B cell (primary cell): Measurements from ENCODE around the gene TUBB2A. TPM values are rescaled to one million over a fixed set of nuclear protein-coding genes. Genes with fewer than 3 reads are reported as not detected.
"Not testable (repeated sequence)": the region's sequence is repeated elsewhere in the genome, so short reads cannot be mapped to it uniquely, and the experiment has no call there.

Source experiments
- ATAC-seq: fragments of 200-7000 bp; cut with Tn5 transposase; one replicate; pipeline ENCODE4 v1.10.0; 2021; ENCODE audit warnings: low read depth, mild to moderate bottlenecking, moderate number of reproducible peaks, moderate library complexity
- CTCF ChIA-PET: fragments of 350-600 bp; sonication (Branson Sonifier 250); formaldehyde crosslinking; loops from one replicate; lab custom pipeline; 2021; ENCODE audit warnings: antibody characterized with exemption, inconsistent platforms; lab: Charles Lee
- POLR2A ChIA-PET: fragments of 350-600 bp; sonication (Branson Sonifier 250); formaldehyde crosslinking; loops from one replicate; lab custom pipeline; 2021; ENCODE audit warnings: antibody characterized with exemption; lab: Charles Lee
- DNase-seq: peaks from one replicate; pipeline ENCODE4 v3.0.0; 2013
- H2AFZ ChIP-seq: 2 replicates; pipeline ENCODE4 v1.6.1; 2012; ENCODE audit warnings: mild to moderate bottlenecking, low read depth, low read length; ENCODE audit not compliant: insufficient read depth, poor library complexity, severe bottlenecking
- H3K27ac ChIP-seq, 2 donors: 1 replicate in 1 of 2; 2 replicates in 1 of 2; pipeline ENCODE4 v1.5.1; 2012 to 2013; ENCODE audit warnings: low read length in 2 of 2, mild to moderate bottlenecking in 2 of 2, moderate library complexity in 1 of 2
- H3K27me3 ChIP-seq, 4 experiments: fragments of 200-600 bp in 1 of 4; sonication (generic) in 1 of 4; replicated peaks in 1 of 4; 1 replicate in 2 of 4; 2 replicates in 2 of 4; pipeline versions ENCODE4 v1.6.1 to v1.7.0; 2013 to 2016; ENCODE audit warnings: low read length in 3 of 4, mild to moderate bottlenecking in 2 of 4, mixed read lengths in 1 of 4, moderate library complexity in 1 of 4; ENCODE audit not compliant: insufficient read depth in 4 of 4, control insufficient read depth in 3 of 4; ENCODE audit errors: control extremely low read depth in 1 of 4
- H3K36me3 ChIP-seq, 2 experiments: replicated peaks in 1 of 2; 1 replicate in 1 of 2; 2 replicates in 1 of 2; pipeline versions ENCODE4 v1.6.1 to v1.7.1; 2013; ENCODE audit warnings: low read length in 1 of 2; ENCODE audit not compliant: insufficient read depth in 2 of 2, control insufficient read depth in 1 of 2; ENCODE audit errors: control extremely low read depth in 1 of 2, extremely low read depth in 1 of 2
- H3K4me1 ChIP-seq, 2 donors: fragments of 200-600 bp in 1 of 2; sonication (generic) in 1 of 2; 1 replicate in 1 of 2; 2 replicates in 1 of 2; pipeline versions ENCODE4 v1.5.1 to v1.6.1; 2013 to 2017; ENCODE audit warnings: low read length in 2 of 2; ENCODE audit not compliant: control insufficient read depth in 2 of 2, insufficient read depth in 2 of 2
- H3K4me2 ChIP-seq: replicated peaks from 2 replicates; pipeline ENCODE3; 2012; ENCODE audit warnings: mild to moderate bottlenecking, low read depth, low read length; ENCODE audit not compliant: poor library complexity, severe bottlenecking
- H3K4me3 ChIP-seq, 5 experiments: fragments of 200-600 bp in 1 of 5; sonication (generic) in 1 of 5; 1 replicate in 3 of 5; 2 replicates in 2 of 5; pipeline versions ENCODE4 v1.5.1 to v1.7.0; 2011 to 2016; ENCODE audit warnings: low read length in 4 of 5, mild to moderate bottlenecking in 4 of 5, low read depth in 2 of 5, control low read depth in 1 of 5, moderate library complexity in 1 of 5; ENCODE audit not compliant: insufficient read depth in 1 of 5; ENCODE audit errors: control extremely low read depth in 1 of 5, extremely low read depth in 1 of 5
- H3K79me2 ChIP-seq: fragments of 200-600 bp; sonication (generic); one replicate; pipeline ENCODE4 v1.6.0; 2016; ENCODE audit warnings: low read length; ENCODE audit not compliant: control insufficient read depth, insufficient read depth
- H3K9ac ChIP-seq: fragments of 200-600 bp; sonication (generic); 2 replicates; pipeline ENCODE4 v1.6.1; 2017; ENCODE audit warnings: mild to moderate bottlenecking, low read length, moderate library complexity
- H3K9me3 ChIP-seq, 3 donors: one replicate each; pipeline versions ENCODE4 v1.6.1 to v1.7.1; 2013; ENCODE audit warnings: low read length in 2 of 3; ENCODE audit not compliant: control insufficient read depth in 2 of 3, insufficient read depth in 1 of 3; ENCODE audit errors: control extremely low read depth in 1 of 3
- H4K20me1 ChIP-seq: 2 replicates; pipeline ENCODE4 v1.6.0; 2012; ENCODE audit warnings: mild to moderate bottlenecking, low read length; ENCODE audit not compliant: insufficient read depth, control insufficient read depth, poor library complexity, severe bottlenecking
- H3K27ac Mint-ChIP-seq: one replicate; pipeline ENCODE4 v1.8.0; 2021; ENCODE audit warnings: mixed read lengths
- H3K27me3 Mint-ChIP-seq: one replicate; pipeline ENCODE4 v1.8.0; 2021; ENCODE audit warnings: mixed read lengths
- H3K4me1 Mint-ChIP-seq: one replicate; pipeline ENCODE4 v1.8.0; 2021; ENCODE audit warnings: mixed read lengths
- H3K4me3 Mint-ChIP-seq: one replicate; pipeline ENCODE4 v1.8.0; 2021; ENCODE audit warnings: mixed read lengths
- H3K9me3 Mint-ChIP-seq: one replicate; pipeline ENCODE4 v1.8.0; 2022; ENCODE audit warnings: mixed read lengths; ENCODE audit not compliant: insufficient read depth
- CTCF ChIP-seq: fragments of 200-600 bp; IDR thresholded peaks from one replicate; pipeline ENCODE4 v1.8.0; 2022; ENCODE audit warnings: antibody characterized with exemption, mild to moderate bottlenecking
- EZH2 ChIP-seq: IDR thresholded peaks from 2 replicates; pipeline ENCODE4 v1.6.1; 2012; ENCODE audit warnings: borderline replicate concordance, low read depth, mild to moderate bottlenecking, moderate library complexity, low read length; ENCODE audit not compliant: insufficient read depth, poor library complexity, severe bottlenecking
- WGBS: methylation state at CpG from one replicate; pipeline ENCODE4 v1.1.5; 2013; ENCODE audit warnings: missing lambda C conversion rate; ENCODE audit not compliant: insufficient coverage; 5-methylcytosine and 5-hydroxymethylcytosine counted together
- intact Hi-C: fragments of 100-400 bp; cut with micrococcal nuclease; formaldehyde crosslinking; loops from one replicate; pipeline ENCODE4 v1.10.0; 2022
- polyA plus RNA-seq: library from polyadenylated mRNA; depleted of rRNA; stranded (reverse); fragments of >200 nt; gene quantifications from 2 replicates; pipeline ENCODE4 v1.2.3, GENCODE V29; 2012
- total RNA-seq, 2 donors: library from RNA; stranded (reverse); fragments of 120-200 nt in 1 of 2; gene quantifications; 1 replicate in 1 of 2; 2 replicates in 1 of 2; pipeline versions ENCODE4 v1.2.3 to v1.2.4, GENCODE V29; 2013 to 2022

TUBB2A gene
- total and polyA plus RNA-seq, 2 donors (not counting 1 experiment from before 2014, with no cell fraction given), result 4.2 to 146 TPM

DNA sequence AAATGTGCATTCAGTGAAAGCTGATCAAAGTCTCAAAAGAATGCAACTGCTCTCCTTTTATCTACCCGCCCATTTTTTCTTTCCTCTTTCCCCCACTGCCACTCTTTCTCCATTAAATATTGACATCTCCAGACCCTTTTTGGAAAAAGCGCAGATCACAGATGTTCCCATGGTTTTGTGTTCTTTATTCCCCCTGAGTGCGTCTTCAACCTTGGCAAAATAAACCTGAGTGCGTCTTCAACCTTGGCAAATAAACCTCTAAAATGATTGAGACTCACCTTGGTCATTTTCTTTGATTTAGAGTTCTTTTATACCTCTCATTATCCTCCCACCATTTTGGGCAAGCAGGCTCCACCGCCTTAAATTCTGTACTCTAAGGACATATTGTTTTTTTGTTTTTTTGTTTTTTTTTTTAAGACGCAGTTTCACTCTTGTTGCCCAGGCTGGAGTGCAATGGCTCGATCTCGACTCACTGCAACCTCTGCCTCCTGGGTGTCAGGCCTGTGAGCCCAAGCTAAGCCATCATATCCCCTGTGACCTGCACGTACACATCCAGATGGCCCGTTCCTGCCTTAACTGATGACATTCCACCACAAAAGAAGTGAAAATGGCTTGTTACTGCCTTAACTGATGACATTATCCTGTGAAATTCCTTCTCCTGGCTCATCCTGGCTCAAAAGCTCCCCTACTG lies 9.3 kb upstream of the TUBB2A start:
- ATAC-seq, H4K20me1 ChIP-seq, POLR2A ChIA-PET, H2AFZ ChIP-seq, H3K4me3 Mint-ChIP-seq, H3K4me2 ChIP-seq, intact Hi-C loops, H3K27me3 Mint-ChIP-seq, H3K9ac ChIP-seq, H3K79me2 ChIP-seq, H3K36me3 ChIP-seq, H3K27ac ChIP-seq, DNase-seq, H3K4me3 ChIP-seq, H3K9me3 ChIP-seq, H3K4me1 ChIP-seq, H3K9me3 Mint-ChIP-seq, H3K27ac Mint-ChIP-seq: not testable (repeated sequence)
- peaks cover 0 to 11% (median 0%) of the 10 kb centered on the region in 4 experiments for H3K27me3 ChIP-seq
- CTCF ChIA-PET, result interaction anchor here (1.1 kb wide), 1 partner anchor 85 kb away, joined by 3 read pairs; no protein-coding TSS in a partner anchor
- H3K4me1 Mint-ChIP-seq, result peaks cover 13% of the 10 kb centered on the region
- WGBS, result 97% methylated on average over 8 of the region's 10 CpGs

- no peak overlapping the region for H3K4me3 Mint-ChIP-seq
- Histone ChIP-seq H3K9me3 (no peaks in the 10 kb centered on the region), H4K20me1 (no peaks in the 10 kb centered on the region), H3K4me3 (no peak overlapping the region), H3K79me2 (no peaks in the 10 kb centered on the region), H2AFZ (no peak overlapping the region), H3K4me2 (no peak overlapping the region), H3K27ac (no peak overlapping the region), H3K36me3 (no peaks in the 10 kb centered on the region), H3K27me3 (peaks cover 0 to 11% (median 0%) of the 10 kb centered on the region in 4 experiments), H3K4me1 (peaks cover 6 to 10% of the 10 kb centered on the region in 2 donors), H3K9ac (no peak overlapping the region)
- no peak for ATAC-seq
- H3K27me3 Mint-ChIP-seq, result peaks cover 4% of the 10 kb centered on the region
- POLR2A ChIA-PET, result no interaction called here
- TF ChIP-seq CTCF (no peak), EZH2 (no peak)
- CTCF ChIA-PET, result interaction anchor here (1.1 kb wide), 2 partner anchors 13 to 85 kb away, joined by 3 read pairs; no protein-coding TSS in a partner anchor
- intact Hi-C loops, result no loop called here
- no peaks in the 10 kb centered on the region for H3K9me3 Mint-ChIP-seq
- peaks cover 13% of the 10 kb centered on the region for H3K4me1 Mint-ChIP-seq
- H3K27ac Mint-ChIP-seq, result no peak overlapping the region
- no peak for DNase-seq
- WGBS, result 85% methylated on average over 5 of the region's 7 CpGs
Measured at GRCh38 chr6:3165631-3166534, 8.5 kb upstream of the TUBB2A start.
